Tibial nerve (tissue), 4 donors: ENCODE measurements around the gene MRI1.

Source experiments
- EP300 ChIP-seq, 2 donors: sonication (generic); formaldehyde crosslinking; IDR thresholded peaks; one replicate each; pipeline ENCODE4 v1.6.1; 2017; ENCODE audit warnings: antibody characterized with exemption in 2 of 2, mild to moderate bottlenecking in 1 of 2
- POLR2A ChIP-seq, 2 donors: fragments of 450-650 bp; IDR thresholded peaks; one replicate each; pipeline ENCODE4 v1.6.1; 2017; ENCODE audit warnings: antibody characterized with exemption in 2 of 2, mild to moderate bottlenecking in 2 of 2, moderate library complexity in 2 of 2
- TF ChIP-seq, protein P1 (sequence below), 5 experiments: fragments of 200-600 bp in 3 of 5; fragments of 450-650 bp in 2 of 5; sonication (generic) in 3 of 5; IDR thresholded peaks; one replicate each; pipeline ENCODE4 v1.5.1; 2016 to 2019; ENCODE audit warnings: antibody characterized with exemption in 5 of 5, mild to moderate bottlenecking in 3 of 5, moderate library complexity in 2 of 5

DNA sequence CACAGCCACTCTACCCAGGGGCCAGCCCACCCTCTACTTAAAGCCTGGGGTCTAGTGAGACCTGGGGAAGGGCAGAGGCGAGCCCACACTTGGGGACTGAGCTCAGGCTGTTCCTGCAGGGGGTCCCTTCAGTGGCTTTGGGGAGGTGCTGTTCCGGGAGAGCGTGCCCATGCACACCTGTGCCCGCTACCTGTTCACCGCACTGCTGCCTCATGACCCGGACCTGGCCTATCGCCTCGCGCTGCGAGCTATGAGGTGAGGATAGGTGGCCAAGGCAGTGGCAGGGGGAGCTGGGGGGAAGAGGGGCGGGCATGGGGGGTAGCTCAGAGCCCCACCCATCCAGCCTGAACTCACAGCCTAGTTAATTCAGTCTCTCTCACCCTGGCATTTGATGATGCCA lies 54.9 kb downstream of the MRI1 start:
- TF ChIP-seq, protein P1, sequence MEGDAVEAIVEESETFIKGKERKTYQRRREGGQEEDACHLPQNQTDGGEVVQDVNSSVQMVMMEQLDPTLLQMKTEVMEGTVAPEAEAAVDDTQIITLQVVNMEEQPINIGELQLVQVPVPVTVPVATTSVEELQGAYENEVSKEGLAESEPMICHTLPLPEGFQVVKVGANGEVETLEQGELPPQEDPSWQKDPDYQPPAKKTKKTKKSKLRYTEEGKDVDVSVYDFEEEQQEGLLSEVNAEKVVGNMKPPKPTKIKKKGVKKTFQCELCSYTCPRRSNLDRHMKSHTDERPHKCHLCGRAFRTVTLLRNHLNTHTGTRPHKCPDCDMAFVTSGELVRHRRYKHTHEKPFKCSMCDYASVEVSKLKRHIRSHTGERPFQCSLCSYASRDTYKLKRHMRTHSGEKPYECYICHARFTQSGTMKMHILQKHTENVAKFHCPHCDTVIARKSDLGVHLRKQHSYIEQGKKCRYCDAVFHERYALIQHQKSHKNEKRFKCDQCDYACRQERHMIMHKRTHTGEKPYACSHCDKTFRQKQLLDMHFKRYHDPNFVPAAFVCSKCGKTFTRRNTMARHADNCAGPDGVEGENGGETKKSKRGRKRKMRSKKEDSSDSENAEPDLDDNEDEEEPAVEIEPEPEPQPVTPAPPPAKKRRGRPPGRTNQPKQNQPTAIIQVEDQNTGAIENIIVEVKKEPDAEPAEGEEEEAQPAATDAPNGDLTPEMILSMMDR (IDR thresholded peaks at IDR 0.05): no peak
- TF ChIP-seq POLR2A (IDR thresholded peaks at IDR 0.05): no peak
- TF ChIP-seq EP300 (IDR thresholded peaks at IDR 0.05): no peak
